ENCODE measurements around the gene SPRTN. TPM values are rescaled to one million over a fixed set of nuclear protein-coding genes. Genes with fewer than 3 reads are reported as not detected.

The SPRTN gene
- total RNA-seq, 1 donor from 2014 or later = 14.9 TPM

DNA sequence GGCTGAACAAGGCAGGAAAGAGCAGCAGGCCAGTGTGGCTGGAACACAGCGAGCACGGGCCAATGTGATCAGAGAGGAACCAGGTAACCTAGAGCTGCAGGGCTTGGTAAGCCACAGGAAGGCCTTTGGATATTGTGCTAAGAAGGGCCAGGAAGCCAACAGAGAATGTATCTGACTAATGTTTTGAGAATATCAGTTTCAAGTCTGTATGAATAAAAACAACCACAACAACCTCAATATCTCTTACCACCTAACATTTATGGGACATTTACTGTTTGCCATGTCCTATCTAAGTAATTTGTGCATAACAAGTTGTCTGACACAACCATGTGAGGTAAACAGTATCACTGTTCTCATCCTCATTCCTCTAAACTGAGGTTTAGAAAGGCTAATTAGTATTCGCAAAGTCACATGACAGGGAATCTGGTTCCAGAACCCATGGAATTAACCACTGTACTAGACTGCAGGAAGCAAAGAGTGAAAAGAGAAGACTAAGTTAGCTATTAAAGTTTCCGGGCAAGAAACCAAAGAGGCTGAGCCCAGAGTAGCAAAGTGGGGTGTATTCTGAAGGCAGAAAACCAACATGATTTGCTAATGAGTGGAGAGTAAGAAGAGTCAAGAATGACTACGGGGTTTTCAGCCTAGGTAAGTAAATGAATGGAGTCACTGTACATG is 38.9 kb downstream of the SPRTN start:
- DNase-seq (ENCODE audit: low read depth in 2 of 2) = no peak

DNA sequence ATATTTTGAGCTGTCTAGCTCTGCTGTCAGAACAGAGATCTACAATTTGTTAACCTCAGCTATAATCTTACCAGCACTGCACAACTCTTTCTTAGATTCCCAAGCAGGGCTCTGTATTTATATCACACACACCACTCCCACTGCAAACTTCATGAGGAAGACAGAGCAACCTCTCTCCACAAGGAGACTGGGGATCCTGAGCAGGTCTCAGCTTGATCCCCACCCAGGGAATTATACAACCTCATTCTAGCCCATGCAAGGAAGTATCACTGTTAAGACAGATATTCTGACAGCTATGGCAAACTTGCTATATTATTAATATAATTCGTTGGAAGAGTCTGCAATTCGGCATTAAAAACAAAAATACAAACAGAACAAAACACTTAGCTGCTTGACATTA is 43.6 kb downstream of the SPRTN start:
- no peak for DNase-seq (ENCODE audit: low read depth in 2 of 2)

DNA sequence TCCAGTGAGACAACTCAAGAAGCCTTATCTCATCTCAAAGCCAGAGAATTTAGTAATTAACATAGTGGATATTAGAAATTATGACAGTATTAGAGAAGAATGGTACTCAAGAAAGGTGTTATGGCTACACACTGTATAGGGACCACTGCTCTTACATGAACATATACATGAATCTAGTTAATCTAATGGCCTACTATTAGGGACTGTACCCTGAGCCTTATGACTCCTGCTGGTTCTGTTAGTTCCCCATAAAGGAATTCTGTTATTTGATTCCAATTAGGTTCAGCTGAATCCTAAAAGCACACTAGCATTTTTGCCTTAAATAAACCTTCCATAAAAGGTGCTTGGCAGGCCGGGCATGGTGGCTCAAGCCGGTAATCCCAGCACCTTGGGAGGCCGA is 44.3 kb downstream of the SPRTN start:
- DNase-seq (ENCODE audit: low read depth in 2 of 2) = no peak

DNA sequence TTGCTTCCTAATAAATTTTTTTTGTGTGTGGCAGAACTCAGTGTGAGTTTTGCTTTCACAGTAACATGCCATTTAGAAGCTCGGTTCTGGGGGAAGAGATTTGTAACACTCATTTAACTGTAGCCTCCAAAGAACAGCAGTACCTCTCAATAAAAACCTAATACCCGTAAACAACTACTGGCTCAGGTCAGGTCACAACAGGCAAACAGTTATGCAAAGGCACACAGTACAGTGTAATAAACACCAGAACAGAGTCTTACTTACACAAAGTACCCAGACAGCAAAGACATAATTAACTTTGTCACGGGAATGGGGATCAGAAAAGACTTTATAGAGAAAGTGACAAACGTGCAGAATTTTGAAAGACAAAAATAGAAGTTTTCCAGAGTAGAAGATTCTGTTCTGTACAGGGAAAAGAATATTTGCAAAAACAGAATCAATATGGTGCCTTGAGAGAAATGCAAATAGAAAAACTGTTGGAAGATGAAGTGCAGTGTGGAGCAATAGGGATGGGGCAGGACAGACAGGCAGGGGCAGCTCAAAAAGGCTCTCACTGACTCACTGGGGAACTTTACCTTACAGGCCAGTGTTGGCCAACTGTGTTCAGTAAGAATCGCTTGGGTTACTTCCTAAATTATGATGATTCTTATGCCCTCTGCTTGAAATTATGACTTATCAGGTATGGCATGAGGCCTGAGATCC is 45.2 kb downstream of the SPRTN start:
- DNase-seq (ENCODE audit: low read depth in 2 of 2) = no peak

DNA sequence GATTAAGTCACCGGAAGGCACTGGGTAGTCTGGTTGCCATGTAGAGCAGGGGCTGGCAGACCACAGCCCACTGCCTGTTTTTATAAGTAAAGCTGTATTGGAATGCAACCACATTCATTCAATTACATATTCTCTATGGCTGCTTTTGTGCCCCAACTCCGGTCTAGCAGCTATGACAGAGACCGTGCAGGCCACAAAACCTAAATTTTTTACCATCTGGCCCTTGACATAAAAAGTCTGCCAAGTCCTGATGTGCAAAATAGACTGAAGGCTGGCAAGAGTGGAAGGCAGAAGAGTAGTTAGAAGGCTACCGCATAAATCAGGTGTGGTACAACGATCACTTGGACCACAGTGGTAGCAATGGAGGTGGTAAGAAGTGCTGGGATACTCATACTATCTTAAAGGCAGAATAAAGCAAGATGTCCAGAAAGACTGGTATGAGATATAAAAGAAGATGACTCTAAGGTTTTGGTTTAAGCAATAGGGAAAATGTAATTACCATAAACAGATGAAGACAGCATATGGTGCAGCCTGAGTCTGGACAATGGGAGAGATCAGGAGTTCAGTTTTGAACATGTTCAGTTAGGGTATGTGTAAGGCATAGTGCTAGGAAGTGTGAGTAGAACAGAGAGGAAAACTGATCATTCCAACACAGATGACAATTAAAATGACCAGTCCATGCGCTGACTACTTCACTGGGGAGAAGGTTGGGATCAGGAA is 46.8 kb downstream of the SPRTN start:
- no peak for DNase-seq (ENCODE audit: low read depth in 2 of 2)

DNA sequence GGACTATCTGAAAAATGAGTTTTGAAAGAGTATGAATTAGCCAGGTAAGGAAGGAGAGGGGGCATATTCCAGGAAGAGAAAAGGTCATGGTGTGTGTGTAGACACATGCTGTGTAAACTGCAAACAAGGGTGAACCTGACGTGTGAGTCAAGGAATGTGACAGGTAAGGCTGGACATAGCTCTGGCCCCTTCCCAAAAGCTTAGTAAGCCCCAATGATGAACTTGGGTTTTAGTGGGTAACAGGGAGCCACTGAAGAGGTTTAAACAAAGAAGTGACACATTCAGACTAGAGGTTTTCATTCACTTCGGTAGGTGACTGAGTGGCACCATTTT is 47.3 kb downstream of the SPRTN start:
- DNase-seq (ENCODE audit: low read depth in 2 of 2) = no peak

DNA sequence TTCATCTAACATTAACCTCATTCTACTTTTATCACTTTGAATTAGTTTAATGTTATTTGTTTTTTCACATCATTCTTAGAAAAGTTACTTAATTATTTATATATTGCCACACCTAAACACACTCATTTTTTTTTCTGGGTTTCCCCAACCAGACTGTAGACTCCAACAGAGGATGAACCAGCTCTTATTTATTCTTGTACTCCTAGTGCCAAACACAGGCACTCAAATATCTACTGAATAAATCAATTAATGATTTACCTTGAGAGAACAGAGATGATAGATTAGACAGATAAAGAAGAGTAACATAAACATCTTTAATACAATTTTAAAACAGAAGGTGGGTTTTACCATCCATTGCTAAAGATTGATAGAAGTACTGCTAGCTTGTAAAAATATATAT is 48.4 kb downstream of the SPRTN start:
- no peak for DNase-seq (ENCODE audit: low read depth in 2 of 2)

DNA sequence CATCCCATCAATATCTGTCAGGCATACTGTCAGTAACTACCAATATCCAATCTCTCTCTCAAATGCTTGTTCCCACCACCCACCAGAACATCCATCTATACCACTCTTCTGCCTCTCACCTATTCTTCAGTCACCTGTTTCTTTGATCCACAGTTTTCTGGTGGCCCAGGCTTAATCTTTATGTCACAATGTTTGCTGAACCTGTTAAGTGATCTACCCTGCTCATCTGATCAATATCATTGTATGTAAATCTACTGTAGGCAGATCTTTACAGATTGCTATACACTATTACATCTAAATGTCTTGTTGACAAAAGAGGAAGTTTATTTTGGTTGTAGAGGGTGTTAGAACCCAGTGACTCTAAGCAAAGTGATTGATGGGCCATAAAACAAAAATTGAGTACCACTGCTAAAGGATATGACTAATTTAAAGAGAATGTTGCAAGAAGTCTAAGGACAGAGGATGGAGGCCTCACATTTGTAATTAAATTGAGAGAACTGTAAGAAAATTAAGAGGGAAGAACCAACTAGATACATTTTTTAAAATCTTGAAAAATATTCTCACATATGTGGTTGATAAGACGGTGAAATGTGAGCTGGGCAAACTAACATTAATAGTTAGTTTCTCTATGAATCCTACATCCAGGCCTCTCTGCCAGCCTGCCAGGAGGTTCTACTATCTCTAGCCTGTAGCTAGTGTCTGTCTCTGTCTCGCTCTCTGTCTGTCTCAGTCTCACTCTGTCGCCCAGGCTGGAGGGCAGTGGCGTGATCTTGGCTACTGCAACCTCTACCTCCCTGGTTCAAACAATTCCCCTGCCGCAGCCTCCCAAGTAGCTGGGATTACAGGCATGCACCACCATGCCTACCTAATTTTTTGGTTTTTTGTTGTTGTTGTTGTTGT is 49.9 kb downstream of the SPRTN start:
- DNase-seq (ENCODE audit: low read depth in 2 of 2) = peak in 1 of 2 donors; percentile 78

DNA sequence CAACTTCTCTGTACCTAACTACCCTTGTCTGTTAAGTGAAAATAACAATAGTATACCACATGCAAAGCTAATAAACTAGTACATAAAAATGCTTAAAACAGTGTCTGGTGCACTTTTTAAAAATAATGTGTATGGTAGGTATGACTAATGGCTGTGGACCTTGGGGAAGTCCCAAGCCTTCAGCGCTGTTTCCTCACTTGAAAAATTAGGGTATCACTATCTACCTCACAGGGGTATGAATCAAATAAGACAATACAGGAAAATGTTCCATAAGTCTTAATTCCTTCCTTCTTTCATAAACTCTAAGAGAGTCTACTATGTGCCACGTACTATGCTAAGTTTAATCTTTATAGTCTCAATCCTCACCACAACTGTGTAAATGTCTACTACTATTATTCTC is 52.0 kb downstream of the SPRTN start:
- peak; percentile 33 to 78 for DNase-seq (ENCODE audit: low read depth in 2 of 2)

DNA sequence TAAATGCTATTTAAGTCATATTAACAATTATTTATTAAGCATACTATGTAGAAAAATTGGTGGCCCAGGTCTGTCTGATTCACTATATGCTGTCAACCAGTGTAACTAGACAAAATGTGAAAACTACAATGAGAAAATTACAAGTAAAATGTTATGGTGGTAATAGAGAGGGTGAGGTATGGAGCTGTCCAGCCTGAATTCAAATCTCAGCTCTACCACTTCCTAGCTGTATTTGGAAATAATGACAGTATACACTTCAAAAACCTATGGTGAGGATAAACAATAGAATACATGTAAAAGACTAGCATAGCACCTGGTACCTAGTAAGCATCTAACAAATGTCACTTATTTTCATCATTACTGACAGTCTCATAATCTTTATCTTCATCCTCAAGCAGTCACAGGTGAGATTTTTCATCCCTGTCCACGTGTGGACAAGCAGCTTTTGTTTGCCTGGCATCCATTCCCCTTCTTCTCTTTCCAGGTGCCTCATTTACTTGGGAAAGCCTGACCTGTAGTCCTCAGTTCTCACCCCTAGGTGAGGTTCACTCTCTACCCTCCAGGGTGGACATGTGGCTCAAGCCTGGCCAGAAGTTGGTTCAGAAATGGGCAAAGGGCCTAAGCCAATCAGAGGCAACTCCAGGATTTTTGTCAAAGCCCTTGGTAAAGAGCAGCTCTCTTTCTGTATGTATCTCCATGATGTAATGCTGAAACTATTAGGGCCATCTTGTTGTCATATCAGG is 54.5 kb downstream of the SPRTN start:
- DNase-seq (ENCODE audit: low read depth in 2 of 2) = no peak

DNA sequence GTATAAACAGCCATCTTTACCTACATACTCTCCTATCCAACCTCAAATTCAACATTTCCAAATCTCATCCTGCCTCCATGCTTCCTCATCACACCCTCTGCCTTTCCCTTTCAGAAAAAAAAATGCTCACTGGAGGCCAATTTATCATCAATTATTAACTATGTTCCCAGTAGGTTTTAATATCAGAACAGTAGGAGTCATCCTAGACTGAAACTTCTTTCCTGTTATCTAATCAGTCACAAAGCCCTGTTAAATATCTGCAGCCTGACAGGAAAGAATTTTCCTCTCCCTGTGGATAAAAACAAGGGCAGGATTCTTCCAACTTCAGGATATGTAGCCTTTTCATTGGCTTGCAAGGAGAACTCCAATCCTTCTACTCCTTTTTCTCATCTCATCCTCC is 55.6 kb downstream of the SPRTN start:
- DNase-seq (ENCODE audit: low read depth in 2 of 2) = no peak

DNA sequence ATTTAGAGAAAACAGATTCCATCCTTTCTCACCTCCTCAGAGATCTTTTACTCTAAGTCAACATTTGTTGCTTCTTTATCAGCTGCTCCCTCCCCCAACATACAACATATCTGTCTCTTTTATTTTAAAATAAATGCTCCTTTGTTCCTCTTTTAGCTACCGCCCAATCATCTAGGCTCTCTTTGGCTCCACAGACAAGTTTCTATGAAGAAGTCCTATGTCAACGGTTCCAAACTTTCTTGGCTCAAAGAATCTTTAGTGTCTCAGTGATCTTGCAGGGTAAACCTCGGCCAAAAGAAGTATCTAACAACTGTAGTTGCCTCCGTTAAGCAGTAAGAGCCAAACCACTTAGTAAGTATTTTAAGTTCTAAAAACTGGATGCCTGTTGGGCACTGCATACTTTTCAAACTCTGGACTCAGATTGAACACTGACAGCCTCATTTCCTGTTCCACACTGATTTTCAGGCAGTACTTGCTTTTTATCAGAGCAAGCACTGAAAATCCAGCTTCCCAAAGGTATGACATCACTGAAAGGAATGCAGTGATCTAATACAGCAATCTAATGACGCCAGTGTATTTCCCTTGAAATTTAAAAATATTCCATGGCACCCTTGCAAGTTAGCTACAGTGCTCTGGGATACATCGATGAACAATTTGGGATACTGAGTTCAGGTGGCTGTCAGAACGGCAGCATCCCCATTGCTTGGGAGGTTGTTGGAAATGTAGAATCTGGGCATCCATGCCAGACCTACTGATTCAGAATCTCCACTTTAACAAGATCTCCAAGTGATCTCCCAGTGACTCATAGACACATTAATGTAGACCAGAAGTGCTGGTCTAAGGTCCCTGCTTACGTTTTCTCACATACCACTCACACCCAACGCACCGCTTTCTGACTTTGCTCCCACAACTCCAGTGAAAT is 57.2 kb downstream of the SPRTN start:
- DNase-seq (ENCODE audit: low read depth in 2 of 2) = peak; percentile 88 to 94

DNA sequence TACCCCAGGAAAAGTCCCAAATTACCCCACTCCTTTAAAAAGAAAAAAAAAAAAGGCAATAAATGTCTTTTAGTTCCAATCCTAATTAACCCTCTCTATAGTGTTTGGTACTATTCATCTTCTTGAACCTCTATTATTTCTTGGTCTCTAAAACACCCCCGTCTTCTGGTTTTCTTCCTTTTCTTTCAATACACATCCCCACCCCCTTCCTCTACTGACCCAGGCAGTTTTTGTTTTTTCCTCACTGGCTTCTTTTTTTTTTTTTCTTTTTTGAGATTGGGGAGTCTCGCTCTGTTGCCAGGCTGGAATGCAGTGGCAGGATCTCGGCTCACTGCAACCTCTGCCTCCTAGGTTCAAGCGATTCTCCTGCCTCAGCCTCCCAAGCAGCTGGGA is 57.9 kb downstream of the SPRTN start:
- no peak for DNase-seq (ENCODE audit: low read depth in 2 of 2)

DNA sequence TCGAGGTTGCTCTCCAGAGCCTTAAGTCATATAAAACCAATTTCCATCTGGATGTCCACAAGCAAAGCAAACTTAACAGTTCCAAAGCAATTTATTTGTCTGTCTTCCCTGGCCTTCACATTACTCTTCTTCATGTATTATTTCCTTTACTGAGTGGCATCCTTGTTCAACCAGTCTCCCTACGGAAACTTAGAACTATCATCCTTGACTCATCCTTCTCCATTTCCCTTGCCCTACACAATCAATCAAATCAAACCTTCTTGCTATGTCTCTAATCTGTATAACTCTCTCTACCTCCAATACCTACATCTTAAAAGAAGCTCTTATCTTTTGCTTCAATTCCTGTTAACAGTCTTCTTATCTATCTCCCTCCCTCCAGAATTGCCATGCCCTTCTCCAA is 58.5 kb downstream of the SPRTN start:
- peak in 1 of 2 donors; percentile 16 for DNase-seq (ENCODE audit: low read depth in 2 of 2)

DNA sequence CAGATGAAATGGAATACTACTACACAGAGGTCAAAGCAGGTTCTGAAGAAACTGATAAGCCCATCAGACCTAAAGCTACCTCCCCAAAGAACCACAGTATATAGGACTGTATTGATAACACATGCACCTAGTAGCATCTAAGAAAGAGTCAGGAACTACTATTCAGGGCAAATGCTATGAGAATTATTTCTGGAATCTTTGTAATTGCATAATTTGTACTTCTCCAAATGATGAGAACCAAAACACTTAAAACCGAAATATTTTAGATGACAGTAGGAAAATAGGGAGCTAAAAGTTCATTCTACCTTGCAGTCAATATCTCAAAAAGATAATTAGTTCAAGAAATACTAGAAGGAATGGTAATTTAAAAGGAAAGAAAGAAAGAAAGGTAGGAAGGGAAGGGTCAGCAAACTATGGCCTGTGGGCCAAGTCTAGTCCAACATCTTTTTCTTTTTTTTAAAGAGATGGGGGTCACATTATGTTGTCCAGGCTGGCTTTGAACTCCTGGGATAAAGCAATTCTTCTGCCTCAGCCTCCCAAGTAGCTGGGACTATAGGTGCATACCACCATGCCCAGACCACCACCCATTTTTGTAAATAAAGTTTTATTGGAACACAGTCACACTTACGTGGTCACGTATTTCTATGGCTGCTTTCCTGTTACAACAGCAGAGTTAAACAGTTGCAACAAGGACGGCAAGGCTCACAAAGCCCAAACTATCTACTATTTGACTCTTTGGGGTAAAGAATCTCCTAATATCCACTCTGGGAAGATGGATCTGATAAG is 60.0 kb downstream of the SPRTN start:
- no peak for DNase-seq (ENCODE audit: low read depth in 2 of 2)

DNA sequence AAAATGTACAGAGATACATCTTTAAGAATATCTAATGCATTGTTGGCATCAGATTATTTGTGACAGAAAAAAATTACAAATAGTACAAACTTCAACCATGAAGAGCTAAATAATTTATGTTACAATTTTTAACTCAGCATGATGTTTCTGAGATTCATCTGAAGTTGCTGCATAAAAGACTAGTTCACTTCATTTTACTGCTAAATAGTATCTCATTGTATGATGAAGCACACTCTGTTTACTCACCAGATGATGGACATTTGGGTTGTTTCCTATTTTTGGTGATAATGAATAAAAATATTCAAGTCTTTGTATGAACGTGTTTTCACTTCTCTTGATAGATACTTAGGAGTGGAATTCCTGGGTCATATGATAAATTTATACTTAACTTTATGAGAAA is 63.4 kb downstream of the SPRTN start:
- DNase-seq (ENCODE audit: low read depth in 2 of 2) = no peak

DNA sequence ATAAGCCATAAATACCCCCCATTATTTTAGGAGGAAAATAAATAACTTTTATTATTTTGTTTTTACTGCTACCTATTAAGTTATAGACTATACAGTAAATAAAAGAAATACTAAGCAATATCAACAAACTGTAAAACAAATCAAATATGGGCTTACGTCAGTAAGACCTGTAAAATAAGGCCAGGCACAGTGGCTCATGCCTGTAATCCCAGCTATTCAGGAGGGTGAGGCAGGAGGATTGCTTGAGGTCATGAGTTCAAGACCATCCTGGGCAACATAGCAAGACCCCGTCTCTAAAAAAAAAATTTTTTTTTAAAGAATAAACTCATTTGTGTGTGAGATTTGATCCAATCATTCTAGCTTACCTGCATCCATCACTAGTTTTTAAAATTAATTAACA is 66.2 kb downstream of the SPRTN start:
- no peak for DNase-seq (ENCODE audit: low read depth in 2 of 2)

Data from lung microvascular endothelial cell (primary cell).